GDM1 (cell line): Measurements from ENCODE around the gene C1orf35.

Experiments used
- DNase-seq: peaks from one replicate; lab custom pipeline; 2025; lab: John Stamatoyannopoulos, UW

Gene C1orf35

DNA sequence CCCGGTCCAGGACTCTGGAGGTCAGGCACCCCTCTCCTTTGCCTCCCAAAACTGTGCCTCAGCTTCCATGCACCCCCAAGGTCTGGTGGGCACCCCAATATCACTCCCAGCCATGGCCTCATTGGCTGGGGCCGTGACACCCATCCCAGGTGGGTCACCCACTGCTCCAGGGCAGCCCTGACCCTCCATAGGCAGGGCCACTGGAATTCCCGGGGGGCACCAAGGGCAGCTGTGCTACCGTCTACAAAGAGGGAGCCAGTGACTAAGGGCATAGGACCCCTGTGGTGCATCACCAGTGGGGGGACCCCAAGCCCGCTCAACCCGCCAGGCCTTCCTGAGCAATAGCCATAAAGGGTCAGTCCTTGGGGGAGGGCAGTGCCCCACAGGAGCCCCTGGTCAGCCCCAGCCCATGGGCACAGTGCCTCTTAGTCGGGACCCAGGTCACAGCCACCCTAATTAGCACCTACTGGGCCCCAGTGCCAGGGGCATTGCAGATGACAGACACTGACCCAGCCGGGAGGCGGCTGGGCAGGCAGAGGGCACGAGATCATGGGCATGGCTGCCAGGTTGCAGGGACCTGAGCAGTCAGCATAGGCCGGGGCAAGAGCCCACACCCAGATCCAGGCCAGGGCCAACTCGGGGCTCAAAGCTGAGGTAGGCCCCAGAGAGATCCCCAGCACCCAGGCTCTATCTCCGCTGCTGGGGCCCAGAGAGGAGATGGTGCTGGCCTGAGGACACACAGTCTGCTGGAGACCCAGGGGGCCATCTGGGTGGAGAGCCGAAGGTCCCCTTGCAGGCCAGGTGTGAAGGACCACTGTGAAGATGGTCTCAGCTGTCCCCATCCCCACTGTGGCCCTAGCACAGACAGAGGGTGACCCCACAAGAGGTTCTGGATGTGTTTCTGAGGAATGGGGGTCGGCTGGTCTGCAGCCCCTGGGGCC is 39.6 kb downstream of the C1orf35 start:
- DNase-seq: no peak

DNA sequence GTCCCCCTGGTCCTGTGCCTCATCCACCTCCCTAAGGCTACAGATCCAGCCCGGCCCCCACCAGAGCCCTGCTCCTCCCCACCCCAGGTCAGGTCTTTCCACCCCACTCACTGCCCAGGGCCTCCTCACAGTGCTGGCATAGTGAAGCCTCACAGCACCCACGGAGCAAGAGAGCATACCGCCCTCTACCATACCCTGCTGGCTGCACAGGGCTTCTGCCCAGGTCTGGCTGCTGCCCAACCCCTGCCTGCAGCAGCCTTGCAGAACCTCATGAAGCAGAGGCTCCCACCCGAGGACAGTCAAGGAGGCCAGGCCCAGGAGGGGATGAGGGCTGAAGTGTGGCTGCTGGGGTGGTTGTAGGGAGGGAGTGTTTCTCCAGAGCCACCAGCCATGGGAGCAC is 40.3 kb downstream of the C1orf35 start:
- DNase-seq: no peak

DNA sequence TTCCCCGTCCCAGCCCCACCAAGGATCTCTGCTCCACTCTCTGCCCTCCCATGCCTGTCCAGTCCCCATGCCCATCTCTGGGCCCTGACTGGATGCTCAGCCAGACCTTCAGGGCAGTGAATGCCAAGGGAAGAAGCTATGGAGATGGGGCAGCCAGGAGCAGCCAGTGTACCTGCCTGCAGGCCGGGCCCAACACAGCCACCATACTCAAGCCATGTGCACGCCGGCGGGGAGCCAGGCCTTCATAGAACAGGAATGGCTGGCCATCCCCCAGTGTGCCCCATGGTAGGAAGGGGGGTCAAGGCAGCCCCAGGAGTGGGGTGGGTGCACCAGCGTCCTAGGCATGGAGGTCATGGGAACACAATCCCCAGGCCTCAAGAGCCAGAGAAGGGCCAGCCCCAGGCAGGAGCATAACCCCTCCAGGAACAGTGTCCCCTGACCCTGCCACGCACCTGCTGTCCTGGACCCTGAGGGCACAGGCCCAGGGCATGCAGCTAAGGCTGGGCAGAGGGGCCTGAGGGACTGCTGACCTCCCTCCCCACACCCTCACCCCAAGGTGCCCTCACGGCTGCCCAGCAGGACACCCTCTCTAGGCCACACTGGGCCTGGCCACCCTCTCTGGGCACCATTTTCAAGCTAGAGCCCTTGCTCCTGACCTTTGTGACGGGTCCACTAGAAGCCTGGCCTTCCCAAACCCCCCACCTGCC is 40.9 kb downstream of the C1orf35 start:
- DNase-seq: no peak

DNA sequence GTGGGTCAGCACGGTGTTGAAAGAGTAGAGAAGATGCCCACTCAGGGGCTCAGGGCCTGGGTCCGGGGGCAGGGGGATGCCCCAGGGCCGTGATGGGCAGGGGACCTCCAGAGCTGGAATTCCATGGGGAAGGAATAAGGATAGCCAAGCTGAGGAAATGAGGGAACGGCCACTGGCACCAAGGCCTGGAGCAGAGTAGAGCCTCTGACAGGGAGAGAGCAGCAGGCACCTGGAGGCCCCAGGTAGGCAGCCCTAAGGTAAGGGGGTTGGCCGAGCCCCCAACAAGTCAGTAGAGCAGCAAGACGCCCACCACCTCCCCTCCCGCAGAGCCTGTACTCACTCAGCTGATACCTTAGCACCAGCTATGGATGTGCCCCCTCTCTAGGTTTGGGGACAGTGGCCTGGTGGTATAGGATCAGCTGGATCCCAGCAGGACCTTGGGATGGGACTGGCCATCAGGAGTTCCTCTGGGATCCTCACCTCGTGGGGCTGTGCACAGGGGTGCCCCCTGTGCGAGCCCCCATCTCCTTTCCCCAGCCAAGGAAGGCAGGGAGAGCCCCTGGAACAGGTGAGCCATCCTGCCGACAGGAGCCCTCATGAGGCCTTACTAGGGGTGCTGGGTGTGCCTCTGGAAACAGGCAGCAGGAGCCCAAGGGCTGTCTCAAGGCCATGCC is 41.6 kb downstream of the C1orf35 start:
- DNase-seq: no peak

DNA sequence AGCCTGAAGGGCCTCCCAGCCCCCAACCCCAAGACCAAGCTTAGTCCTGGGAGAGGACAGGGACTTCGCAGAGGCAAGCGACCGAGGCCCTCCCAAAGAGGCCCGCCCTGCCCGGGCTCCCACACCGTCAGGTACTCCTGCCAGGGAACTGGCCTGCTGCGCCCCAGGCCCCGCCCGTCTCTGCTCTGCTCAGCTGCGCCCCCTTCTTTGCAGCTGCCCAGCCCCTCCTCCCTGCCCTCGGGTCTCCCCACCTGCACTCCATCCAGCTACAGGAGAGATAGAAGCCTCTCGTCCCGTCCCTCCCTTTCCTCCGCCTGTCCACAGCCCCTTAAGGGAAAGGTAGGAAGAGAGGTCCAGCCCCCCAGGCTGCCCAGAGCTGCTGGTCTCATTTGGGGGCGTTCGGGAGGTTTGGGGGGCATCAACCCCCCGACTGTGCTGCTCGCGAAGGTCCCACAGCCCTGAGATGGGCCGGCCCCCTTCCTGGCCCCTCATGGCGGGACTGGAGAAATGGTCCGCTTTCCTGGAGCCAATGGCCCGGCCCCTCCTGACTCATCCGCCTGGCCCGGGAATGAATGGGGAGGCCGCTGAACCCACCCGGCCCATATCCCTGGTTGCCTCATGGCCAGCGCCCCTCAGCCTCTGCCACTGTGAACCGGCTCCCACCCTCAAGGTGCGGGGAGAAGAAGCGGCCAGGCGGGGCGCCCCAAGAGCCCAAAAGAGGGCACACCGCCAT is 42.5 kb downstream of the C1orf35 start:
- DNase-seq: no peak

DNA sequence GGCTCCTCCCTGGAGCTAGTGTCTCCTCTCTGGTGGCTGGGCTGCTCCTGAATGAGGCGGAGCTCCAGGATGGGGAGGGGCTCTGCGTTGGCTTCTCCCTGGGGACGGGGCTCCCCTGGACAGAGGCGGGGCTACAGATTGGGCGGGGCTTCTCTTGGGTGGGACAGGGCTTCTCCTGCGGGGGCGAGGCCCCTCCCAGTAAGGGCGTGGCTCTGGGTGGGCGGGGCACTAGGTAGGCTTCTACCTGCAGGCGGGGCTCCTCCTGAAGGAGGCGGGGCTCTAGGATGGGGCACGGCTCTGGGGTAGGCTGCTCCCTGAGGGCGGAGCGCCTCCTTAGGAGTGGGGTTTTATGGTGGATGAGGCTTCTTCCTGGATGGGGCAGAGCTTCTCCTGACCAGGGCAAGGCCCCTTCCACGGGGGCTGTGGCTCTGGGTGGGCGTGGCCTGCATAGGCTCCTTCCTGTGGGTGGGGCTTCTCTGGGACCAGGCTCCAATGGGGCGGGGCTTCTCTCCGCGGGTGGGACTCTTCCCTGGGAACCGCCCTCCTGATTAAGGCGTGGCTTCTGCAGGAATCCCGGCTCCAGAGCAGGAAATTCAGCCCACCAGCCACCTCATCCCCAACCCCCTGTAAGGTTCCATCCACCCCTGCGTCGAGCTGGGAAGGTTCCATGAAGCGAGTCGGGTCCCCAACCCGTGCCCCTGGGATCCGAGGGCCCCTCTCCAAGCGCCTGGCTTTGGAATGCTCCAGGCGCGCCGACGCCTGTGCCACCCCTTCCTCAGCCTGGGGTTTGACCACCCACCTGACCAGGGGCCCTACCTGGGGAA is 43.3 kb downstream of the C1orf35 start:
- DNase-seq: no peak

DNA sequence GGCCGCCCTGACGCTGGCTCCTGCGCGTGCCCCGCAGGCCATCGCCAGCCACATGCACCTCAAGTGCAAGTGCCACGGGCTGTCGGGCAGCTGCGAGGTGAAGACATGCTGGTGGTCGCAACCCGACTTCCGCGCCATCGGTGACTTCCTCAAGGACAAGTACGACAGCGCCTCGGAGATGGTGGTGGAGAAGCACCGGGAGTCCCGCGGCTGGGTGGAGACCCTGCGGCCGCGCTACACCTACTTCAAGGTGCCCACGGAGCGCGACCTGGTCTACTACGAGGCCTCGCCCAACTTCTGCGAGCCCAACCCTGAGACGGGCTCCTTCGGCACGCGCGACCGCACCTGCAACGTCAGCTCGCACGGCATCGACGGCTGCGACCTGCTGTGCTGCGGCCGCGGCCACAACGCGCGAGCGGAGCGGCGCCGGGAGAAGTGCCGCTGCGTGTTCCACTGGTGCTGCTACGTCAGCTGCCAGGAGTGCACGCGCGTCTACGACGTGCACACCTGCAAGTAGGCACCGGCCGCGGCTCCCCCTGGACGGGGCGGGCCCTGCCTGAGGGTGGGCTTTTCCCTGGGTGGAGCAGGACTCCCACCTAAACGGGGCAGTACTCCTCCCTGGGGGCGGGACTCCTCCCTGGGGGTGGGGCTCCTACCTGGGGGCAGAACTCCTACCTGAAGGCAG is 44.0 kb downstream of the C1orf35 start:
- no peak for DNase-seq

DNA sequence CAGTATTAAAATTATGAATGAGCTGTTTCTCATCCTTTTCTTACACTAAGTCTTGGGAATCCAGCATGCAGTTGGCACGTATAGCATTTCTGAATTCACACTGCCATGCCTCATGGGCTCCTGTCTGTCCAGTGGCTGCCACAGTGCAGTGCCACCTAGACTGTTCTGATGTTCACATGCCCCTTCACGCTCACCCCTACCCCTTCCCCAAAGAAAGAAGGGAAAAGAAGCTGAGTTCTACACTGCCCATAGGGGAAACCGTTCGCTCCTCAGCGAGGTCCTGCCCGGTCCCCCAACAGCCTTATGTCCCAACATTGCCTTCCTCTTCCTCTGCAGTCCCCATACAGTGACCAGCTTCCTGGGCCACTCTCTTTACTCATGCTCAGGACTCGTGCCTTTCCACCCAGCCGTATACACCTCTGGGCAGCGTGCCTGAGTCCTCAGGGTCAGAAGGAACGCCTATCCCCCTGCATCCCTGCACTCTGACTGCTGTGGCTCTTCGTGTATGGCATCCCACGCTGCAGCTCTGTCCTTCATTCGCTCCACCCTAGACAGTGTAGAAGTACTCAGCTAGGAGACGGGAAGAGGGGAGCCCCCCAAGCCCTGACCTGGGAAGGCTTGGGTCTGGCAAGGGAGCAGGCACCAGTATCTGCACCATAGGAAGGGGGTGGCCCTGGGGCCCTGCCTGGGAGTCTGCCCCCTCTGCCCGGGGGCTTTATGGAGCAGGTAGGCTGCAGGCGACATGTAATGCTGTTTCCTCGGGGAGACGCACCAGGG is 44.8 kb downstream of the C1orf35 start:
- DNase-seq: no peak
